A204.1 (cell line): ENCODE results near the gene BSND.
"Not testable (repeated sequence)": the region's sequence is repeated elsewhere in the genome, so short reads cannot be mapped to it uniquely, and the experiment has no call there.

Experiments used
- FAIRE-seq: peaks from 2 replicates; lab custom pipeline; 2012; peaks lifted over from hg19 to GRCh38; lab: Jason Lieb, UNC

Gene BSND

GRCh38 chr1:55021942-55022546, 23.3 kb downstream of the BSND start:
- peak; percentile 68 for FAIRE-seq

- not testable (repeated sequence) for FAIRE-seq
Measured at GRCh38 chr1:55024163-55024562, 25.4 kb downstream of the BSND start.

- FAIRE-seq = not testable (repeated sequence)
Measured at GRCh38 chr1:55026682-55027081, 27.9 kb downstream of the BSND start.

- FAIRE-seq = not testable (repeated sequence)
Measured at GRCh38 chr1:55031098-55031497, 32.4 kb downstream of the BSND start.

GRCh38 chr1:55033265-55033614, 34.5 kb downstream of the BSND start:
- FAIRE-seq = no peak

GRCh38 chr1:55034476-55035133, 35.9 kb downstream of the BSND start:
- FAIRE-seq = no peak

GRCh38 chr1:55035904-55036303, 37.2 kb downstream of the BSND start:
- FAIRE-seq = no peak

- FAIRE-seq = no peak
Measured at GRCh38 chr1:55037733-55038551, 39.2 kb downstream of the BSND start.

- no peak for FAIRE-seq
Measured at GRCh38 chr1:55038552-55038838, 39.8 kb downstream of the BSND start.

GRCh38 chr1:55038974-55039341, 40.2 kb downstream of the BSND start:
- no peak for FAIRE-seq

GRCh38 chr1:55039342-55040082, 40.8 kb downstream of the BSND start, which contains the start of gene PCSK9:
Gene PCSK9 (plus strand): TSS chr1:55039548. CDS start chr1:55039838, 290 bp downstream.
- FAIRE-seq = no peak

- no peak for FAIRE-seq
Measured at GRCh38 chr1:55040083-55040932, 41.6 kb downstream of the BSND start.

- FAIRE-seq = no peak
Measured at GRCh38 chr1:55040933-55041494, 42.3 kb downstream of the BSND start.

GRCh38 chr1:55041613-55042012, 42.9 kb downstream of the BSND start:
- no peak for FAIRE-seq

GRCh38 chr1:55043011-55043410, 44.3 kb downstream of the BSND start:
- no peak for FAIRE-seq

GRCh38 chr1:55043726-55044125, 45.0 kb downstream of the BSND start:
- FAIRE-seq = no peak

GRCh38 chr1:55044617-55045397, 46.1 kb downstream of the BSND start:
- FAIRE-seq = no peak

- no peak for FAIRE-seq
Measured at GRCh38 chr1:55045430-55045829, 46.7 kb downstream of the BSND start.

GRCh38 chr1:55046871-55047270, 48.1 kb downstream of the BSND start:
- FAIRE-seq = no peak

GRCh38 chr1:55047611-55048010, 48.9 kb downstream of the BSND start:
- no peak for FAIRE-seq
